Liver (tissue), 9 donors: ENCODE results near the gene DISP3. TPM values are rescaled to one million over a fixed set of nuclear protein-coding genes. Genes with fewer than 3 reads are reported as not detected.

ENCODE experiments used
- DNase-seq: peaks from one replicate; pipeline ENCODE4 v3.0.0-alpha.2; 2017; ENCODE audit warnings: low spot score
- H3K27ac ChIP-seq, 2 donors: one replicate each; pipeline ENCODE4 v1.7.0; 2013; ENCODE audit warnings: inconsistent platforms in 2 of 2, low read length in 2 of 2, control low read depth in 1 of 2, low read depth in 1 of 2, mild to moderate bottlenecking in 1 of 2
- H3K27me3 ChIP-seq, 4 donors: one replicate each; pipeline versions ENCODE4 v1.6.1 to v1.7.0; 2013; ENCODE audit warnings: low read length in 3 of 4, inconsistent platforms in 1 of 4, mild to moderate bottlenecking in 1 of 4, moderate library complexity in 1 of 4; ENCODE audit not compliant: control insufficient read depth in 4 of 4, insufficient read depth in 4 of 4
- H3K36me3 ChIP-seq, 4 donors: one replicate each; pipeline versions ENCODE4 v1.6.1 to v1.7.0; 2013; ENCODE audit warnings: low read length in 3 of 4, mild to moderate bottlenecking in 3 of 4, low read depth in 1 of 4, moderate library complexity in 1 of 4; ENCODE audit not compliant: control insufficient read depth in 4 of 4, insufficient read depth in 3 of 4
- H3K4me1 ChIP-seq, 4 donors: one replicate each; pipeline versions ENCODE4 v1.6.1 to v1.7.0; 2013; ENCODE audit warnings: low read length in 3 of 4, mild to moderate bottlenecking in 3 of 4, moderate library complexity in 1 of 4; ENCODE audit not compliant: control insufficient read depth in 4 of 4, insufficient read depth in 4 of 4
- H3K4me3 ChIP-seq, 3 donors: one replicate each; pipeline versions ENCODE4 v1.6.1 to v1.7.0; 2013; ENCODE audit warnings: low read length in 3 of 3, control low read depth in 1 of 3, low read depth in 1 of 3, mild to moderate bottlenecking in 1 of 3
- H3K9ac ChIP-seq, 2 donors: one replicate each; pipeline ENCODE4 v1.7.0; 2013; ENCODE audit warnings: low read length in 2 of 2, mild to moderate bottlenecking in 2 of 2, moderate library complexity in 2 of 2, control low read depth in 1 of 2, low read depth in 1 of 2
- H3K9me3 ChIP-seq, 4 donors: one replicate each; pipeline versions ENCODE4 v1.6.1 to v1.7.0; 2013; ENCODE audit warnings: low read length in 3 of 4; ENCODE audit not compliant: control insufficient read depth in 4 of 4
- ATF3 ChIP-seq: IDR thresholded peaks from 2 replicates; pipeline ENCODE4 v1.6.1; 2016; ENCODE audit warnings: antibody characterized with exemption
- CTCF ChIP-seq: fragments of 150-350 bp; IDR thresholded peaks from 2 replicates; pipeline ENCODE4 v1.5.1; 2017; ENCODE audit warnings: improper control_type of control experiment, low read depth, low read length; ENCODE audit not compliant: missing input control
- EGR1 ChIP-seq, 2 donors: IDR thresholded peaks; 2 replicates each; pipeline ENCODE4 v1.6.1; 2016 to 2018; ENCODE audit warnings: antibody characterized with exemption in 2 of 2, low read depth in 2 of 2
- FOXA2 ChIP-seq: IDR thresholded peaks from 2 replicates; pipeline ENCODE4 v1.6.1; 2016; ENCODE audit warnings: antibody characterized with exemption
- GABPA ChIP-seq, 2 donors: IDR thresholded peaks in 1 of 2; conservative IDR thresholded peaks in 1 of 2; 2 replicates each; pipeline ENCODE4 v1.6.1; 2016; ENCODE audit warnings: antibody characterized with exemption in 2 of 2, mild to moderate bottlenecking in 1 of 2, moderate library complexity in 1 of 2
- HNF4A ChIP-seq, 2 donors: conservative IDR thresholded peaks; 2 replicates each; pipeline ENCODE4 v1.6.1; 2016; ENCODE audit warnings: antibody characterized with exemption in 2 of 2, mild to moderate bottlenecking in 2 of 2
- HNF4G ChIP-seq: IDR thresholded peaks from 2 replicates; pipeline ENCODE4 v1.6.1; 2016; ENCODE audit warnings: antibody characterized with exemption
- JUND ChIP-seq, 2 donors: IDR thresholded peaks; 2 replicates each; pipeline ENCODE4 v1.6.1; 2016; ENCODE audit warnings: antibody characterized with exemption in 2 of 2
- MAX ChIP-seq: IDR thresholded peaks from 2 replicates; pipeline ENCODE4 v1.6.1; 2016; ENCODE audit warnings: antibody characterized with exemption
- NR2F2 ChIP-seq: IDR thresholded peaks from 2 replicates; pipeline ENCODE4 v1.6.1; 2016; ENCODE audit warnings: antibody characterized with exemption
- RAD21 ChIP-seq, 2 donors: IDR thresholded peaks; 2 replicates each; pipeline ENCODE4 v1.6.1; 2016; ENCODE audit warnings: antibody characterized with exemption in 2 of 2, mild to moderate bottlenecking in 2 of 2
- REST ChIP-seq: IDR thresholded peaks from 2 replicates; pipeline ENCODE4 v1.6.1; 2016; ENCODE audit warnings: antibody characterized with exemption, mild to moderate bottlenecking
- RXRA ChIP-seq, 2 donors: IDR thresholded peaks; 2 replicates each; pipeline ENCODE4 v1.6.1; 2017 to 2018; ENCODE audit warnings: antibody characterized with exemption in 2 of 2, mild to moderate bottlenecking in 1 of 2
- SP1 ChIP-seq: IDR thresholded peaks from 2 replicates; pipeline ENCODE4 v1.6.1; 2018; ENCODE audit warnings: antibody characterized with exemption, mild to moderate bottlenecking
- TAF1 ChIP-seq: conservative IDR thresholded peaks from 2 replicates; pipeline ENCODE4 v1.6.1; 2016; ENCODE audit warnings: antibody characterized with exemption, mild to moderate bottlenecking
- YY1 ChIP-seq: IDR thresholded peaks from 2 replicates; pipeline ENCODE4 v1.6.1; 2016; ENCODE audit warnings: antibody characterized with exemption, mild to moderate bottlenecking
- ZBTB33 ChIP-seq: IDR thresholded peaks from 2 replicates; pipeline ENCODE4 v1.6.1; 2016; ENCODE audit warnings: antibody characterized with exemption
- WGBS: extraction: QIAGEN DNeasy Blood & Tissue Kit; methylation state at CpG from one replicate; pipeline ENCODE4 v1.1.7; 2013; 5-methylcytosine and 5-hydroxymethylcytosine counted together
- polyA plus RNA-seq, 2 donors: library from polyadenylated mRNA; stranded (reverse) in 1 of 2; unstranded in 1 of 2; fragments of 200-250 nt in 1 of 2; fragments of >200 nt in 1 of 2; fragmentation: Nextera tagmentation in 1 of 2; extraction: Ambion mirVana in 1 of 2; gene quantifications; one replicate each; pipeline versions ENCODE4 v1.2.1 to v1.2.3, GENCODE V29; 2013 to 2015
- total RNA-seq, 2 donors: library from RNA; depleted of rRNA; stranded (reverse); fragments of >200 nt; gene quantifications; one replicate each; pipeline ENCODE4 v1.2.3, GENCODE V29; 2014
- donor health status: healthy.
- donor health status: healthy.
- donor health status: healthy.
- donor health status: healthy.
- donor health status: healthy.

DISP3 gene
- total and polyA plus RNA-seq, 4 donors, result 0.02 to 0.08 TPM; not detected in 2

- DNase-seq, result no peak
- 55% methylated on average over 16 of the region's 16 CpGs for WGBS
- Histone ChIP-seq H3K27ac (no peak overlapping the region), H3K9me3 (no peaks in the 10 kb centered on the region), H3K27me3 (peaks cover 0 to 3% (median 0%) of the 10 kb centered on the region in 4 donors), H3K9ac (no peak overlapping the region), H3K36me3 (no peaks in the 10 kb centered on the region), H3K4me1 (no peaks in the 10 kb centered on the region), H3K4me3 (no peak overlapping the region)
- TF ChIP-seq EGR1 (IDR thresholded peaks at IDR 0.05; ENCODE audit: low read depth in 2 of 2) (no peak), YY1 (no peak), RXRA (IDR thresholded peaks at IDR 0.05) (no peak), MAX (no peak), GABPA (IDR thresholded peaks at IDR 0.05 in 1 of 2, conservative IDR thresholded peaks at IDR 0.05 in 1 of 2) (no peak)
These were observed 91.9 kb downstream of the DISP3 start for GRCh38 chr1:11570821-11571380.

GRCh38 chr1:11571906-11572616 lies 93.1 kb downstream of the DISP3 start:
- no peaks in the 10 kb centered on the region for H3K9me3 ChIP-seq

More at GRCh38 chr1:11571906-11572616, 93.1 kb downstream of the DISP3 start:
- no peak for DNase-seq
- Histone ChIP-seq H3K27ac (no peak overlapping the region), H3K4me1 (no peaks in the 10 kb centered on the region), H3K4me3 (no peak overlapping the region), H3K27me3 (peaks cover 0 to 3% (median 0%) of the 10 kb centered on the region in 4 donors), H3K9ac (no peak overlapping the region), H3K36me3 (no peaks in the 10 kb centered on the region)
- no peak for TF ChIP-seq YY1
- TF ChIP-seq GABPA (IDR thresholded peaks at IDR 0.05 in 1 of 2, conservative IDR thresholded peaks at IDR 0.05 in 1 of 2), result no peak
- no peak for TF ChIP-seq HNF4A (conservative IDR thresholded peaks at IDR 0.05)
- TF ChIP-seq ZBTB33, result no peak
- no peak for TF ChIP-seq REST
- no peak for TF ChIP-seq RXRA (IDR thresholded peaks at IDR 0.05)
- no peak for TF ChIP-seq JUND (IDR thresholded peaks at IDR 0.05)
- TF ChIP-seq SP1, result no peak
- TF ChIP-seq CTCF, result no peak
- TF ChIP-seq HNF4G, result no peak
- no peak for TF ChIP-seq EGR1 (IDR thresholded peaks at IDR 0.05; ENCODE audit: low read depth in 2 of 2)
- no peak for TF ChIP-seq FOXA2
- no peak for TF ChIP-seq NR2F2
- TF ChIP-seq ATF3, result no peak
- no peak for TF ChIP-seq TAF1
- no peak for TF ChIP-seq RAD21 (IDR thresholded peaks at IDR 0.05)
- TF ChIP-seq MAX, result no peak
- WGBS, result 57% methylated on average over 9 of the region's 9 CpGs
